CD4-positive, alpha-beta T cell treated with Interleukin-17A for 4 hours (primary cell): ENCODE measurements around the gene GALE.
"Not testable (repeated sequence)": the region's sequence is repeated elsewhere in the genome, so short reads cannot be mapped to it uniquely, and the experiment has no call there.

ENCODE experiments used
- DNase-seq: peaks from one replicate; pipeline ENCODE4 v3.0.0-alpha.2; 2020; ENCODE audit warnings: mixed read lengths

Gene GALE

GRCh38 chr1:23791516-23792047, 9.0 kb downstream of the GALE start:
- peak; percentile 38 for DNase-seq

DNA sequence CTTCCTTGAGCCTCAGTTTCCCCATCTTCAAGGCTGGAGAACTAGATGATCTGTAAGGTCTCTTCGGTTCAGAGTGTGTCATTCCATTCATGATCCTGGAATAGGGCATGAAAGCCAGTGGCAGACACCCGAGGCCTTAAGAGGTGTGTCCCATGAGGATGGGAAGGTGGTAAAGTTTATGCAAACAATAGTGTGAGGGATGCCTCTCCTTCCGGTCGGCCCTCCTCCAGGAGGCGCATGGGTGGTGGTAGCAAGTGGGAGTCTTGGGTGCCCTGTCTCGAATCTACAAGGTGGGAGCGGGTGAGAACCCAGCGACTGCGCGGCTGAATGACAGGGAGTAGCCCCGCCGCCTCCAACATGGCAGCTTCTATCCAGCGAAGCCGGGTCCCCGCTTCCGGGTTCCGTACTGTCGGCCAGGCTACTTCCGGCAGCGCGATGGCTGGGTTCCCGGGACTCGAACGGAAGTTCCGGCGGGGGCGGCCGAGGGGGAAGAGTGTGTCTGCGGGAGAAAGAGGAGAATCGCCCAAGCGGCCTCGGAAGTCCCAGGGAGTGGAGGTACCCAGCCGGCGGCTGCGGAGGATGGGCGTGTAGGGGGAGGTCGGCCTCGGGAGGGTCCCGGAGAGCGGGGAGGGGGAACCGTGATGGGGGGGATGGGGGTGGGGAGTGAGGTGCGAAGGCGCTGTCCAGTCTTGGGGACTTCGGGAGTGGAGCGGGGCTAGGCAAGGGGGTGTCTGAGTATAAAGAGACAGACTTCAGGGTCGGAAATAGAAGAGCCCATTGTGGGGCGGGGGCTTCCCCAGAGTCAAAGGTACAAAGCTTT, 9.6 kb downstream of the GALE start, which contains the start of gene LYPLA2:
TSS of gene LYPLA2 (plus strand) at position 450 of the 820 bp plus-strand sequence. CDS start 1,538 bp downstream, outside the sequence.
- peak; percentile 90 for DNase-seq

DNA sequence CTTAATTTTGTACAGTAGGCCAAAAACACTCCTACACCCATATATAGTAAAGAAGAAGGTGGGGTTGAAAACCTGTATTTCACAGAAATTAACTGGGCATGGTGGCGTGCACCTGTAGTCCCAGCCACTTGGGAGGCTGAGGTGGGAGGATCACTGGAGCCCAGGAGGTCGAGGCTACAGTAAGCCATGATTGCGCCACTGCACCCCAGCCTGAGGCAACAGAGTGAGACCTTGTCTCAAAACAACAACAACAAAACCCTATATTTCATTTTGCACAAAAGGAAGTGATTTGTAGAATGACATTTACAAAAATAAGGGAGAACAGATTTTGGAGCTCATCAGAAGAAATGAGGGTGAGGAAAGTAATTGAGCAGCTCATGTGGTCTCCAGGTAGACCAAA, 11.9 kb downstream of the GALE start:
- DNase-seq = no peak

- DNase-seq = no peak
These were observed 12.9 kb downstream of the GALE start for GRCh38 chr1:23787701-23788100.

DNA sequence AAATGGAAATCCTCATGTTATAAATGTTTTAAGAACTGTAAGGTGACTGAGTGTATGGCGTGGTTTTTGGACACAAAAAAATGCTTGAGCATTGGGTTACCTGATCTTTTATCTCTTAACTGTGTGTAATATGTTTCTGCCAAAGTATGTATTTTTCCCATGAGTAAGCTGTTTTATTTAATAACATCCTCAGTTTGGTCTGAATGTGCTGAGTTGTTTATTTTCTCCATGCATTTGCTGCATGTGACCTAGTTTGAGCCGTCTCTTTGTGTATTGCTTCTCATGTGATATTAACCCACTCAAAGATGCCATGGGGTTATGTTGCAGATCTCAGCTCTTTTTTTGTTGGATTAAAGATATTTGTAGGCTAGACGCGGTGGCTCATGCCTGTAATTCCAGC, 15.7 kb downstream of the GALE start:
- DNase-seq = no peak

- DNase-seq = not testable (repeated sequence)
These were observed 17.4 kb downstream of the GALE start for GRCh38 chr1:23783141-23783540.

DNA sequence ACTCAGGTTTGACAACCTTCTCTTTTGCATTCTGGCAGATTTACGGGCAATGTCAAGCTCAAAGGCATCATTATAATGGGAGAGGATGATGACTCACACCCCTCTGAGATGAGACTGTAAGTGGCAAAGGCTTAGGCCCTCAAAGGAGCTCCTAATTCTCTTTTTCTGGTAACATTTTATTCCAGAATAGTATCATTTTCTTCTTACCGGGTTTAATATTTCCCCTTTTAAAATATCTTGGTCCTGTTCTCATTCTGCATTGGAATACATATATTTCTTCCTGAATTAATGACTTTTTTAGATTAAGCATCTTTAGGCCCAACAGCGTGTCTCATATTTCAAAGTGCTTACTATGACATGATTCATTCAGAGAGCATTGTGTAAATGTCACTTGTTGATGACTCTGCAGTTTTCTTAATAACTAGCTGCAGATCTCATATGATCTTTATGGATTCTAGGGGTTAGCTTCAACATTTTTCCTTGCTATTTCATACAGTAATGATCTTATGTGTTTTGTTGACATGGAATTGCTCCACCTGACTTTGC, 20.7 kb downstream of the GALE start:
- no peak for DNase-seq

DNA sequence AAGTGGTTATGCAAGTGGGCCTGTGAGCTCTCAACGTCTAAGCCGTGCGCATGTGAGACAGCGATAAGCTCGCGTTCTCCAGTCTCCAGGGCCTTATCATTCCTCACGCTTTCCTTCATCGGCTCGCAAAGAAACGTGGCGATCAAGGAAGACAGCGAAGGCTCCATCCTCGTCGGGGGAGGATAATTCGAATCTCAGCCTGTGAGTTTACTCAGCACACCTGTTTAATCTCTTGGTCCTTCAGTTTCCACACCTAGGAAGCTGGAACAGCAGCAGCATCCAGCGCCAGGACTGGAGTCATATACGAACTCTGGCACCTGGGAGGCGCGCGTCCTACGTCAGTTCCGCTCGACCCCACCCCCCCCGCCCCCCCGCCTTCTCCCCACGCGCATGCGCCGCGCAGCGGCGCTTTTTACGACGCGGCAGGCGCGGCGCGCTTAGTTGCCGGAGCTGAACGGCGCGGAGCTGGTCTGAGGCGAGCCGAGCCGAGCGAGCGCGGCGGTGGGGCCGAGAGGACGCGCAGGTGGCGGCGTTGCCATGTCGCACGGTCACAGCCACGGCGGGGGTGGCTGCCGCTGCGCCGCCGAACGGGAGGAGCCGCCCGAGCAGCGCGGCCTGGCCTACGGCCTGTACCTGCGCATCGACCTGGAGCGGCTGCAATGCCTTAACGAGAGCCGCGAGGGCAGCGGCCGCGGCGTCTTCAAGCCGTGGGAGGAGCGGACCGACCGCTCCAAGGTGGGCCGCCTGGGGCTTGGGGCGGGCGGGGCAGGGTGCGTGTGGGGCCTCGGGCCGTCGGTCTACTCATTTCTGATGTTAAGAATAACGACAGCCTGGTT, 22.4 kb downstream of the GALE start, which contains the start of gene PITHD1:
TSS of gene PITHD1 (plus strand) at position 440 of the 836 bp plus-strand sequence. CDS start at position 538, 98 bp downstream.
- DNase-seq = peak; percentile 87

DNA sequence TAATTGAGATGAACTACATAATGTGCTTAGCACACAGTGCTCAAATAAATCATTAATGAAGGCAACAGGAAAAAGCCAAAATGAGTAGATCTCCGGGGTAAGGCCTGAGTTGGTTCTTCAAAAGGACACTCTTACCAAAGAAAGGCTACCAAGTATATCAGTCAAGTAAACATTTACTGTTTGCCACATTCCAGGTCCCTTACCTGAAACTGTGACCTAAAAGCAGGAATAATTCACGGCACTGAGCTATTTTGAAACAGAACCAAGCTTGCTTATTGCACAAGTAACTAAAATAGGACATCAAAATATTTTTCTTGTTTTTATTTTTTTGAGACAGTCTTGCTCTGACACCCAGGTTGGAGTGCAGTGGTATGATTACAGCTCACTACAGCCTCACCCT, 24.3 kb downstream of the GALE start:
- DNase-seq = no peak

DNA sequence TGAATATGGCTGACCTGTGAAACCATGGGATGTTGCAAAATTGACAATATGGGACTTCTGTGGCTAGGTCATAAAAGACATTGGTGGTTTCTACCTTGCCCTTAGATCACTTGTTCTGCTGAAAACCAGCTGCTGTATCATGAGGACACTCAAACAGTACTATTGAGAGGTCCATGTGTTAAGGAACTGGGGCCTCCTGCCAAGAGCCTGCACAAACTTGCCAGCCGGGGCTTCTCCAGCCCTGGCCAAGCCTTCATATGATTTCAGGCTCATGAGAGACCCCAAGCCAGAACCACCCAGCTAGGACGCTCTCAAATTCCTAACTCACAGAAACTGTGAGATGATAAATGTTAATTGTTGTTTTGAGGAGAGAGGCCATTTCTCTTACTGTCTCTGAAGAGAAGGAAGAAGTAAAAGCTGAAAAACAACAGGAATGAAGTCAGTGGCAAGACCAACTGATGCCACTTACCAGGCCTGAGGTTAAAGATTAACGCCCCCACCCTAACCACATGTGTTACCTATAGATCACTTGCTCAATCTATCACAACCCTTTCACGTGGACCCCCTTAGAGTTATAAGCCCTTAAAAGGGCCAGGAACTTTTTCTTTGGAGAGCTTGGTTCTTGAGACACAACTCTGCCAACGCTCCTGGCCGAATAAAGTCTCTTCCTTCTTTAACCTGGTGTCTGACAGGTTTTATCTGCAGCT, 26.2 kb downstream of the GALE start:
- DNase-seq = no peak

- DNase-seq = no peak
These were observed 27.7 kb downstream of the GALE start for GRCh38 chr1:23772854-23773242.

GRCh38 chr1:23772049-23772853, 28.3 kb downstream of the GALE start:
- DNase-seq = peak; percentile 88

DNA sequence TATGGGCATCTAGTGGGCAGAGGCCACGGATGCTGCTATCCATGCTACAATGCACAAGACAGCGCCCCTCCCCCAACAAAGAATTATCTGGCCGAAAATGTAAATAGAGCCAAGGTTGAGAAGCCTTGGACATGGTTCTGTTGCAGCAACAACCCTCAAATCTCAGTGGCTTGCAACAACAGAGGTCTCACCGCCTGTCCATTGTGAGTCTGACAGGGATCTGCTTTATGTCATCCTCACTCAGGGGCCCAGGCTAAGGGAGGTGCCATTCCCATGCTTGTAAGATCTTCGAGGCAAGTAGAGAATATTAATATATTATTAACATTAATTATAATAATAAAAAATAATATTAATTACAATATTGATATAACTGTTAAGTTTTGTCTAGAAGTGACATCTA, 31.8 kb downstream of the GALE start:
- no peak for DNase-seq

DNA sequence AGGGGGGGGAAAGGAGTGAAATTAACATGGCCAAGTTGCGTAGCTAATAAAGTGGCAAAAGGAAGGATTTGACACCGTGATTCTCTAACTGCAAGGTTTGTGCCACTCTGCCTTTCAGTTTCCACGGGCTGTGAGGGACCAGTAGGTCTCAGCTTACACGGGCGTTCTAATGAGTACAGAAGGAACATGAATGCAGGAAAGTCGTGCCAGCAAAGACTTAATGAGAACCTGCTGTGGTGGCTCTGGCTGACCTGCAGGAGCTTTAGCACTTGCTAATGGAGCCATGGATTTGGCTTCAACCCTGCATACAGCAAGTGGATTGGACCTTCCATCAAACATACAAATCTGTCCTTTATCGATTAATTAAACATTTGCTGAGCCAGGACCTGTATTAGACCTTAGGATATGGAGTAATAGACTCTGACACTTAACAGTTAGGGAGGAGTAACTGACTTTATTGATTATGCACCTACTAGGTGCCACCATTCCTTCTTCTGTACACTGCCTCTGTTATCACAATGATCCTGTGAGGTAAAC, 37.4 kb downstream of the GALE start:
- DNase-seq = no peak

DNA sequence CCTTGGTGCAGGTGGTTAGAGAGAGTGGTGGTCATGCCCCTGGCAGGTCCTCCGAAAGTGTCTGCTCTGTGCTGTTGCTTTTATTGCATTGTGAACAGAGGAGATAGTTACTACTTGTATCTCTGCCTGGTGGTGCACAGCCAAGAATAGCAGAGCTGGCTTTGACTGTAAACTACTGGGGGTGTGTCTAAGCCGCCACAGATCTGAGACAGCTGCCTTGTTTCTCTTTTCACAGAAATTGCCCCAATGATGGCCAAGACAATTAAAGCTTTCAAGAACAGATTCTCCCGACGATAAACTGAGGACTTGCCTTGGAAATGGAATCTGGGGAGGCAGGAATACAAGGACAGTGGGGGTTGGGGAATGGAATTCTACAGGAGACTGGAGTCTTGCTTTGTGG, 41.3 kb downstream of the GALE start:
- no peak for DNase-seq

- no peak for DNase-seq
These were observed 42.7 kb downstream of the GALE start for GRCh38 chr1:23757812-23758211.

DNA sequence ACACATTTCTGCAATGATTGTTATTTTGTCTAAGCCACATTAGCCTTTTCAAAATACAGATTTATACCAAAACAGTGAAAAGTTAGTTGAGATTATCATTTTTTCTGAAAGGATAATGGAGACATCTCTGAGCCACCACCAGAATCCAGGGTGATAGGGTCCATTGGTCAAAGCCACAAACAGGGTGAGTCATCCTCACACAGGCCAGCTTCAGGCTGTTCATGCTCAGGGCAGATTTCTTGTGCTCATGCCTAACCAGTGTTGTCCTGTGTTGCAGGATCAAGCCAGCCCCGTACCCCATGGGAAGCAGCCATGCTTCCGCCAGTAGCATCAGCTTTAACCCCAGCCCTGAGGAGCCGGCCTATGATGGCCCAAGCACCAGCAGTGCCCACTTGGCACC, 43.9 kb downstream of the GALE start:
- DNase-seq = no peak

DNA sequence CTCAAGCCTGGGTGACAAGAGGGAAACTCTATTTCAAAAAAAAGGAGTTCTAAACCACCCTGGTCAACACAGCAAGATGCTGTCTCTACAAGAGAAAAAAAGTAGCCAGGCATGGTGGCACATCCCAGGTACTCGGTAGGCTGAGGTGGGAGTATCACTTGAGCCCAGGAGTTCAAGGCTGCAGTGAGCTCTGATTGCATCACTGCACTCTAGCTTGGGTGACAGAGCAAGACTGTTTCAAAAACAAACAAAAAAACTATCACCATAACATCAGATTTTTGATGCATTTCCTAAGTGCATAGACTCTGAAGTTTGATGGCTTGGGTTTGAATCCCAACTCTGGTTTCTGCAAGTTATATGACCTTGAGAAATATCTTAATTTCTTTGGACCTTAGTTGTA, 47.6 kb downstream of the GALE start:
- DNase-seq = no peak

DNA sequence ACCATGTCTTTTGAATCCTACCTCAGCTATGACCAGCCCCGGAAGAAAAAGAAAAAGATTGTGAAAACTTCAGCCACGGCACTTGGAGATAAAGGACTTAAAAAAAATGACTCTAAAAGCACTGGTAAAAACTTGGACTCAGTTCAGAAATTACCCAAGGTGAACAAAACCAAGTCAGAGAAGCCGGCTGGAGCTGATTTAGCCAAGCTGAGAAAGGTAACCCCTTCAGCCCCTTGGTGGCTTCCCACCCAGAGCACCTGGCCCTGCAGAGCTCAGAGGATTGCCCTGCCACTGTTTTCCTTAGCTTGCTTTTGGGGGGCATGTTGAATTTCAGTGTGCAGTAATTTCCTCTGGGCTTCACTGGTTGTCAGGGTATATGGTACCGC, 48.7 kb downstream of the GALE start:
- DNase-seq = no peak

DNA sequence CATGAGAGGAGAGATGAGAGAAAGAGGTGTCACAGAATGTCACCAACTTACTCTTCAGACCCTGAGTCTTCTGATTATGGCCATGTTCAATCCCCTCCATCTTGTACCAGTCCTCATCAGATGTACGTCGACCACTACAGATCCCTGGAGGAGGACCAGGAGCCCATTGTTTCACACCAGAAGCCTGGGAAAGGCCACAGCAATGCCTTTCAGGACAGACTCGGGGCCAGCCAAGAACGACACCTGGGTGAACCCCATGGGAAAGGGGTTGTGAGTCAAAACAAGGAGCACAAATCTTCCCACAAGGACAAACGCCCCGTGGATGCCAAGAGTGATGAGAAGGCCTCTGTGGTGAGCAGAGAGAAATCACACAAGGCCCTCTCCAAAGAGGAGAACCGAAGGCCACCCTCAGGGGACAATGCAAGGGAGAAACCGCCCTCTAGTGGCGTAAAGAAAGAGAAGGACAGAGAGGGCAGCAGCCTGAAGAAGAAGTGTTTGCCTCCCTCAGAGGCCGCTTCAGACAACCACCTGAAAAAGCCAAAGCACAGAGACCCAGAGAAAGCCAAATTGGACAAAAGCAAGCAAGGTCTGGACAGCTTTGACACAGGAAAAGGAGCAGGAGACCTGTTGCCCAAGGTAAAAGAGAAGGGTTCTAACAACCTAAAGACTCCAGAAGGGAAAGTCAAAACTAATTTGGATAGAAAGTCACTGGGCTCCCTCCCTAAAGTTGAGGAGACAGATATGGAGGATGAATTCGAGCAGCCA, 49.3 kb downstream of the GALE start:
- peak; percentile 19 for DNase-seq

DNA sequence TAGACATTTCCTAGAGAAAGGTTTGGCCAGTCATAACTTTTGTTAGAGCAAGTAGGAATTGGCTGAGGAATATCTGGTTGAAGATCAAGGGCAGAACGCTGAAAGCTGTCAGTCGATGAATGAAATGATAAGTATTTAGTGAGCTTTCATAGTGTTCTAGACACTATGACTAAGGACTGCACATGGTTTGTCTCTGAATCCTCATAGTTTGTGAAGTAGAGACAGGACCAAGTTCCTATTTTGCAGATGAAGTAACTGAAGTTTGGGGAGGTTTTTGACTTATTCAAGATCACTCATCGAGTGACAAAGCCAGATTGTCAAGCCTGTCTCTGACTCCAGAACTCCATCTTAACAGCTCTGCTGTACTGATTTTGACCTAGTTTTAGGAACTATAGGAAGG, 52.5 kb downstream of the GALE start:
- DNase-seq = no peak
